B cell (primary cell): Measurements from ENCODE around the gene FAM204A. TPM values are rescaled to one million over a fixed set of nuclear protein-coding genes. Genes with fewer than 3 reads are reported as not detected.

Source experiments
- ATAC-seq: fragments of 200-7000 bp; cut with Tn5 transposase; one replicate; pipeline ENCODE4 v1.10.0; 2021; ENCODE audit warnings: low read depth, mild to moderate bottlenecking, moderate number of reproducible peaks, moderate library complexity
- CTCF ChIA-PET: fragments of 350-600 bp; sonication (Branson Sonifier 250); formaldehyde crosslinking; loops from one replicate; lab custom pipeline; 2021; ENCODE audit warnings: antibody characterized with exemption, inconsistent platforms; lab: Charles Lee
- POLR2A ChIA-PET: fragments of 350-600 bp; sonication (Branson Sonifier 250); formaldehyde crosslinking; loops from one replicate; lab custom pipeline; 2021; ENCODE audit warnings: antibody characterized with exemption; lab: Charles Lee
- DNase-seq: peaks from one replicate; pipeline ENCODE4 v3.0.0; 2013
- H2AFZ ChIP-seq: 2 replicates; pipeline ENCODE4 v1.6.1; 2012; ENCODE audit warnings: mild to moderate bottlenecking, low read depth, low read length; ENCODE audit not compliant: insufficient read depth, poor library complexity, severe bottlenecking
- H3K27ac ChIP-seq, 2 donors: 1 replicate in 1 of 2; 2 replicates in 1 of 2; pipeline ENCODE4 v1.5.1; 2012 to 2013; ENCODE audit warnings: low read length in 2 of 2, mild to moderate bottlenecking in 2 of 2, moderate library complexity in 1 of 2
- H3K27me3 ChIP-seq, 4 experiments: fragments of 200-600 bp in 1 of 4; sonication (generic) in 1 of 4; replicated peaks in 1 of 4; 1 replicate in 2 of 4; 2 replicates in 2 of 4; pipeline versions ENCODE4 v1.6.1 to v1.7.0; 2013 to 2016; ENCODE audit warnings: low read length in 3 of 4, mild to moderate bottlenecking in 2 of 4, mixed read lengths in 1 of 4, moderate library complexity in 1 of 4; ENCODE audit not compliant: insufficient read depth in 4 of 4, control insufficient read depth in 3 of 4; ENCODE audit errors: control extremely low read depth in 1 of 4
- H3K36me3 ChIP-seq, 2 experiments: replicated peaks in 1 of 2; 1 replicate in 1 of 2; 2 replicates in 1 of 2; pipeline versions ENCODE4 v1.6.1 to v1.7.1; 2013; ENCODE audit warnings: low read length in 1 of 2; ENCODE audit not compliant: insufficient read depth in 2 of 2, control insufficient read depth in 1 of 2; ENCODE audit errors: control extremely low read depth in 1 of 2, extremely low read depth in 1 of 2
- H3K4me1 ChIP-seq, 2 donors: fragments of 200-600 bp in 1 of 2; sonication (generic) in 1 of 2; 1 replicate in 1 of 2; 2 replicates in 1 of 2; pipeline versions ENCODE4 v1.5.1 to v1.6.1; 2013 to 2017; ENCODE audit warnings: low read length in 2 of 2; ENCODE audit not compliant: control insufficient read depth in 2 of 2, insufficient read depth in 2 of 2
- H3K4me2 ChIP-seq: replicated peaks from 2 replicates; pipeline ENCODE3; 2012; ENCODE audit warnings: mild to moderate bottlenecking, low read depth, low read length; ENCODE audit not compliant: poor library complexity, severe bottlenecking
- H3K4me3 ChIP-seq, 5 experiments: fragments of 200-600 bp in 1 of 5; sonication (generic) in 1 of 5; 1 replicate in 3 of 5; 2 replicates in 2 of 5; pipeline versions ENCODE4 v1.5.1 to v1.7.0; 2011 to 2016; ENCODE audit warnings: low read length in 4 of 5, mild to moderate bottlenecking in 4 of 5, low read depth in 2 of 5, control low read depth in 1 of 5, moderate library complexity in 1 of 5; ENCODE audit not compliant: insufficient read depth in 1 of 5; ENCODE audit errors: control extremely low read depth in 1 of 5, extremely low read depth in 1 of 5
- H3K79me2 ChIP-seq: fragments of 200-600 bp; sonication (generic); one replicate; pipeline ENCODE4 v1.6.0; 2016; ENCODE audit warnings: low read length; ENCODE audit not compliant: control insufficient read depth, insufficient read depth
- H3K9ac ChIP-seq: fragments of 200-600 bp; sonication (generic); 2 replicates; pipeline ENCODE4 v1.6.1; 2017; ENCODE audit warnings: mild to moderate bottlenecking, low read length, moderate library complexity
- H3K9me3 ChIP-seq, 3 donors: one replicate each; pipeline versions ENCODE4 v1.6.1 to v1.7.1; 2013; ENCODE audit warnings: low read length in 2 of 3; ENCODE audit not compliant: control insufficient read depth in 2 of 3, insufficient read depth in 1 of 3; ENCODE audit errors: control extremely low read depth in 1 of 3
- H4K20me1 ChIP-seq: 2 replicates; pipeline ENCODE4 v1.6.0; 2012; ENCODE audit warnings: mild to moderate bottlenecking, low read length; ENCODE audit not compliant: insufficient read depth, control insufficient read depth, poor library complexity, severe bottlenecking
- H3K27ac Mint-ChIP-seq: one replicate; pipeline ENCODE4 v1.8.0; 2021; ENCODE audit warnings: mixed read lengths
- H3K27me3 Mint-ChIP-seq: one replicate; pipeline ENCODE4 v1.8.0; 2021; ENCODE audit warnings: mixed read lengths
- H3K4me1 Mint-ChIP-seq: one replicate; pipeline ENCODE4 v1.8.0; 2021; ENCODE audit warnings: mixed read lengths
- H3K4me3 Mint-ChIP-seq: one replicate; pipeline ENCODE4 v1.8.0; 2021; ENCODE audit warnings: mixed read lengths
- H3K9me3 Mint-ChIP-seq: one replicate; pipeline ENCODE4 v1.8.0; 2022; ENCODE audit warnings: mixed read lengths; ENCODE audit not compliant: insufficient read depth
- CTCF ChIP-seq: fragments of 200-600 bp; IDR thresholded peaks from one replicate; pipeline ENCODE4 v1.8.0; 2022; ENCODE audit warnings: antibody characterized with exemption, mild to moderate bottlenecking
- EZH2 ChIP-seq: IDR thresholded peaks from 2 replicates; pipeline ENCODE4 v1.6.1; 2012; ENCODE audit warnings: borderline replicate concordance, low read depth, mild to moderate bottlenecking, moderate library complexity, low read length; ENCODE audit not compliant: insufficient read depth, poor library complexity, severe bottlenecking
- WGBS: methylation state at CpG from one replicate; pipeline ENCODE4 v1.1.5; 2013; ENCODE audit warnings: missing lambda C conversion rate; ENCODE audit not compliant: insufficient coverage; 5-methylcytosine and 5-hydroxymethylcytosine counted together
- intact Hi-C: fragments of 100-400 bp; cut with micrococcal nuclease; formaldehyde crosslinking; loops from one replicate; pipeline ENCODE4 v1.10.0; 2022
- polyA plus RNA-seq: library from polyadenylated mRNA; depleted of rRNA; stranded (reverse); fragments of >200 nt; gene quantifications from 2 replicates; pipeline ENCODE4 v1.2.3, GENCODE V29; 2012
- total RNA-seq, 2 donors: library from RNA; stranded (reverse); fragments of 120-200 nt in 1 of 2; gene quantifications; 1 replicate in 1 of 2; 2 replicates in 1 of 2; pipeline versions ENCODE4 v1.2.3 to v1.2.4, GENCODE V29; 2013 to 2022

Gene FAM204A
- total and polyA plus RNA-seq, 2 donors (not counting 1 experiment from before 2014, with no cell fraction given), result 14.2 to 79.8 TPM

GRCh38 chr10:118357841-118358240 lies 15.7 kb upstream of the FAM204A start:
- Mint-ChIP-seq H3K4me3 (no peak overlapping the region), H3K4me1 (no peaks in the 10 kb centered on the region), H3K9me3 (no peaks in the 10 kb centered on the region), H3K27me3 (peaks cover 25% of the 10 kb centered on the region), H3K27ac (no peak overlapping the region)
- ChIA-PET POLR2A (no interaction called here), CTCF (no interaction called here)
- Histone ChIP-seq H3K27ac (no peak overlapping the region), H4K20me1 (no peaks in the 10 kb centered on the region), H3K9ac (no peak overlapping the region), H3K79me2 (no peaks in the 10 kb centered on the region), H3K27me3 (peaks cover 0 to 21% (median 2%) of the 10 kb centered on the region in 4 experiments), H2AFZ (no peak overlapping the region), H3K4me3 (no peak overlapping the region), H3K4me1 (no peaks in the 10 kb centered on the region), H3K9me3 (no peaks in the 10 kb centered on the region), H3K4me2 (no peak overlapping the region), H3K36me3 (no peaks in the 10 kb centered on the region)
- WGBS, result no CpG with 5 or more reads among the region's 3 CpGs
- ATAC-seq, result no peak
- no peak for DNase-seq
- no peak for TF ChIP-seq EZH2
- no peak for TF ChIP-seq CTCF
- intact Hi-C loops, result no loop called here

DNA sequence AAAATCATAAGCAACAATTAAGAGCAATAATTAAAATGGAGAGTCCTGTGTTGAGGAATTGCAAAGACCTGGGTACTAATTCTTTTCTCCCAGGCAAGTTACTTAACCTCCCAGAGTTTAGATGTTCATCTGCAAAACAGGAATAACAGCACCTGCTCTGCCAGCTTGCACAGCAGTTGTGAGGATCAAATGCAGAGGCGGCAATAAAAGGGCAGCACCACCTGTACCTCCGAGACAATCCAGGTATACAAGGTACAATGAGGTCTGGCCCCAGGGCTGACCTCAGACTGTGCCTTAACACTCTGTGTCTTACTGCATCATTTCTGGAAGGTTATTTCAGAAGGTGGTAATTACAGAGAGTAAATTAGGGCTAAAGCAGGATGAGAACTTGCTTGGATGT lies 14.5 kb upstream of the FAM204A start:
- ChIA-PET POLR2A (no interaction called here), CTCF (no interaction called here)
- no peaks in the 10 kb centered on the region for H3K4me1 Mint-ChIP-seq
- no peak overlapping the region for H3K4me3 Mint-ChIP-seq
- no peaks in the 10 kb centered on the region for H3K9me3 Mint-ChIP-seq
- ATAC-seq, result no peak
- Histone ChIP-seq H3K27ac (no peak overlapping the region), H3K4me3 (no peak overlapping the region), H4K20me1 (no peaks in the 10 kb centered on the region), H3K27me3 (peaks cover 0 to 27% (median 0%) of the 10 kb centered on the region in 4 experiments), H3K36me3 (no peaks in the 10 kb centered on the region), H2AFZ (no peak overlapping the region), H3K9ac (no peak overlapping the region), H3K4me1 (no peaks in the 10 kb centered on the region), H3K9me3 (no peaks in the 10 kb centered on the region), H3K79me2 (no peaks in the 10 kb centered on the region), H3K4me2 (no peak overlapping the region)
- H3K27ac Mint-ChIP-seq, result no peak overlapping the region
- no peak for DNase-seq
- WGBS, result 91% methylated on average over 2 of the region's 2 CpGs
- peaks cover 28% of the 10 kb centered on the region for H3K27me3 Mint-ChIP-seq
- intact Hi-C loops, result no loop called here
- no peak for TF ChIP-seq EZH2
- no peak for TF ChIP-seq CTCF
